Upper lobe of right lung (tissue), 1 donor: Measurements from ENCODE around the gene LRRC25. TPM values are rescaled to one million over a fixed set of nuclear protein-coding genes. Genes with fewer than 3 reads are reported as not detected.

Experiments
- ATAC-seq: fragments of 200-7000 bp; cut with Tn5 transposase; one replicate; pipeline ENCODE4 v1.9.1; 2020; ENCODE audit warnings: mild to moderate bottlenecking, moderate library complexity
- DNase-seq: peaks from one replicate; pipeline ENCODE4 v3.0.0-alpha.2; 2020
- H3K27ac ChIP-seq: fragments of 200-600 bp; one replicate; pipeline ENCODE4 v1.8.0; 2022
- H3K27me3 ChIP-seq: fragments of 200-600 bp; one replicate; pipeline ENCODE4 v1.8.0; 2022; ENCODE audit warnings: mild to moderate bottlenecking
- H3K36me3 ChIP-seq: fragments of 200-600 bp; one replicate; pipeline ENCODE4 v1.8.0; 2022
- H3K4me1 ChIP-seq: fragments of 200-600 bp; one replicate; pipeline ENCODE4 v1.8.0; 2022
- H3K4me3 ChIP-seq: fragments of 200-600 bp; one replicate; pipeline ENCODE4 v1.8.0; 2022; ENCODE audit warnings: mild to moderate bottlenecking
- H3K9me3 ChIP-seq: fragments of 200-600 bp; one replicate; pipeline ENCODE4 v1.8.0; 2022
- CTCF ChIP-seq: fragments of 200-600 bp; IDR thresholded peaks from one replicate; pipeline ENCODE4 v1.8.0; 2022; ENCODE audit warnings: antibody characterized with exemption
- intact Hi-C: fragments of 100-400 bp; cut with DNase I; formaldehyde crosslinking; loops from one replicate; pipeline ENCODE4 v1.11.0; 2022
- total RNA-seq: library from RNA; stranded (reverse); fragmentation: NEBNext Ultra II Directional; extraction: Animal tissue kit (Norgen Biotek cat#: 25700); gene quantifications from one replicate; pipeline ENCODE4 v1.2.1, GENCODE V29; 2021
- donor health status: DM: no; HTN: yes; CAD: no; lungs with severe emphysema.

LRRC25 gene
- total RNA-seq, 1 donor from 2014 or later = 22.7 TPM

- DNase-seq (no peak), ATAC-seq (no peak)
- intact Hi-C loops = no loop called here
- Histone ChIP-seq H3K9me3 (no peaks in the 10 kb centered on the region), H3K4me1 (peaks cover 19% of the 10 kb centered on the region), H3K27ac (no peak overlapping the region), H3K27me3 (no peaks in the 10 kb centered on the region), H3K4me3 (no peak overlapping the region), H3K36me3 (peaks cover 26% of the 10 kb centered on the region)
- TF ChIP-seq CTCF = peak; percentile 17
Measured at GRCh38 chr19:18440415-18440877, 43.0 kb upstream of the LRRC25 start.

GRCh38 chr19:18439910-18440237 is 42.5 kb upstream of the LRRC25 start:
- TF ChIP-seq CTCF = no peak
- no peaks in the 10 kb centered on the region for H3K27me3 ChIP-seq
- H3K4me3 ChIP-seq = no peak overlapping the region
- H3K9me3 ChIP-seq = no peaks in the 10 kb centered on the region
- intact Hi-C loops = no loop called here
- ATAC-seq = no peak
- H3K4me1 ChIP-seq = peaks cover 19% of the 10 kb centered on the region
- peaks cover 22% of the 10 kb centered on the region for H3K36me3 ChIP-seq
- DNase-seq = no peak
- no peak overlapping the region for H3K27ac ChIP-seq

DNA sequence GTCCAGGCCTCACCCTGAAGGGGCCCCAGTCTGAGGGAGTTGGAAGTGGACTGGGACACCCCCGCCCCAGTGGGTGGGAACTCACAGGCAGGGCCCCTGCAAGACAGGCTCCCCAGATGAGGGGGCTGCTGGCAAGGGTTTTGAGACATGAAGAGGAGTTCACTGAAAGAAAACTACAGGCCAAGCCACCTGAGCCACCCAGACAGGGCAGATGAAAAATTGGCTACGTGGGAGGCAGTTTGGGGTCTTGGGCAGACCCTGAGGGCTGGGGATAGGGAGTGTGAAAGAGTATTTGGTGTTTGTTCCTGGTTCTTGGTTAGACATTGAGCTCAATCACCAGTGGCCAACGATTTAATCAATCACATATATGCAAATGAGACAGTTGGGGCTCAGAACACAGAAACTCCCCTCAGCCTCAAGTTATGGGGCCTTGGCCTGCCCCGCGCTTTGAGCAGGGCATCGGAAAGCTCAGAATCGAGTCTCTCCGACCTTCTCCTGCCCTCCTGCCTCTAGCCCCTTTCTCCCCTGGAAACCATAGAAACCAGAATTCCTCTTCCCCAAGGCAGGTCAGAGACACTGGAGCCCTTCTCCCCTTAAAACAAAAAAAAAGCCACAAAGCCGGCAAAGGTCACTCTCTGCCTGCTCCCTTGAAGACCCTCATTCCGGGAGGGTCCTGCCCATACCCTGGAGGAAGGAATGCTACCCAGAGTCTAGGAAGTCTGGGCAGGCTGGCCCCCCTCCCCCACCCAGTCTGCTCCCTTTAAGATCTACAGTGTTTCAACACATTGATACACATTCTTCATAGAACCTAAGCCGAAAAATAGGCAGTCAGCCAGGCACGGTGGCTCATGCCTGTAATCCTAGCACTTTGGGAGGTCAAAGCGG is 41.8 kb upstream of the LRRC25 start:
- intact Hi-C loops = no loop called here
- Histone ChIP-seq H3K9me3 (no peaks in the 10 kb centered on the region), H3K27me3 (no peaks in the 10 kb centered on the region), H3K4me1 (peaks cover 19% of the 10 kb centered on the region), H3K4me3 (no peak overlapping the region), H3K36me3 (peaks cover 15% of the 10 kb centered on the region), H3K27ac (no peak overlapping the region)
- TF ChIP-seq CTCF = no peak
- ATAC-seq = no peak
- no peak for DNase-seq

GRCh38 chr19:18438331-18439024 is 41.1 kb upstream of the LRRC25 start:
- Histone ChIP-seq H3K4me3 (peak overlapping the region; percentile 63), H3K27me3 (no peaks in the 10 kb centered on the region), H3K9me3 (no peaks in the 10 kb centered on the region), H3K27ac (peak overlapping the region; percentile 58), H3K4me1 (peaks cover 19% of the 10 kb centered on the region), H3K36me3 (peaks cover 8% of the 10 kb centered on the region)
- DNase-seq = no peak
- TF ChIP-seq CTCF = no peak
- intact Hi-C loops = no loop called here
- no peak for ATAC-seq

GRCh38 chr19:18437491-18438330 is 40.3 kb upstream of the LRRC25 start, which contains the start of gene ISYNA1:
ISYNA1 (minus strand) TSS chr19:18438133; CDS start chr19:18437979, 154 bp downstream.
- TF ChIP-seq CTCF = no peak
- Histone ChIP-seq H3K27me3 (no peaks in the 10 kb centered on the region), H3K9me3 (no peaks in the 10 kb centered on the region), H3K27ac (peak within 1 kb of the TSS; percentile 58), H3K4me3 (peak within 1 kb of the TSS; percentile 63), H3K36me3 (no peaks in the 10 kb centered on the region), H3K4me1 (peaks cover 25% of the 10 kb centered on the region)
- DNase-seq = peak; percentile 82
- intact Hi-C loops = no loop called here
- ATAC-seq = peak; percentile 21
